CD4-positive, alpha-beta T cell (primary cell): ENCODE results near the gene TCF19. TPM values are rescaled to one million over a fixed set of nuclear protein-coding genes. Genes with fewer than 3 reads are reported as not detected.

ENCODE experiments used
- ATAC-seq: fragments of 200-7000 bp; cut with Tn5 transposase; one replicate; pipeline ENCODE4 v1.10.0; 2022; ENCODE audit warnings: mild to moderate bottlenecking; ENCODE audit not compliant: poor library complexity
- CTCF ChIA-PET: fragments of 350-600 bp; sonication (Branson Sonifier 250); formaldehyde crosslinking; loops from one replicate; lab custom pipeline; 2021; ENCODE audit warnings: antibody characterized with exemption, inconsistent platforms; lab: Charles Lee
- POLR2A ChIA-PET: fragments of 350-600 bp; sonication (Branson Sonifier 250); formaldehyde crosslinking; loops from one replicate; lab custom pipeline; 2021; ENCODE audit warnings: antibody characterized with exemption, inconsistent platforms; lab: Charles Lee
- DNase-seq, 14 experiments: peaks; one replicate each; pipeline ENCODE4 v3.0.0-alpha.2; 2013 to 2020; ENCODE audit warnings: mixed read lengths in 2 of 14
- H3K27ac ChIP-seq, 2 donors: one replicate each; pipeline versions ENCODE4 v1.5.1 to v1.7.0; 2013; ENCODE audit warnings: low read length in 2 of 2, low read depth in 1 of 2, mild to moderate bottlenecking in 1 of 2
- H3K27me3 ChIP-seq, 2 experiments: 1 replicate in 1 of 2; 2 replicates in 1 of 2; pipeline versions ENCODE4 v1.6.1 to v1.7.0; 2013; ENCODE audit warnings: low read length in 2 of 2, control low read depth in 1 of 2, mild to moderate bottlenecking in 1 of 2, moderate library complexity in 1 of 2; ENCODE audit not compliant: insufficient read depth in 2 of 2, control insufficient read depth in 1 of 2
- H3K36me3 ChIP-seq: one replicate; pipeline ENCODE4 v1.6.1; 2013; ENCODE audit warnings: low read length, control low read depth; ENCODE audit not compliant: insufficient read depth
- H3K4me1 ChIP-seq: one replicate; pipeline ENCODE4 v1.6.1; 2013; ENCODE audit warnings: low read length, control low read depth; ENCODE audit not compliant: insufficient read depth
- H3K4me3 ChIP-seq: one replicate; pipeline ENCODE4 v1.5.1; 2013; ENCODE audit warnings: mild to moderate bottlenecking, low read length, moderate library complexity
- H3K9me3 ChIP-seq, 2 experiments: 1 replicate in 1 of 2; 2 replicates in 1 of 2; pipeline versions ENCODE4 v1.6.1 to v1.7.0; 2013; ENCODE audit warnings: low read length in 2 of 2, mild to moderate bottlenecking in 2 of 2, control low read depth in 1 of 2, moderate library complexity in 1 of 2; ENCODE audit not compliant: control insufficient read depth in 1 of 2, insufficient read depth in 1 of 2
- H3K27ac Mint-ChIP-seq: one replicate; pipeline ENCODE4 v1.8.0; 2020; ENCODE audit warnings: mixed read lengths
- H3K27me3 Mint-ChIP-seq: one replicate; pipeline ENCODE4 v1.8.0; 2021; ENCODE audit warnings: mixed read lengths
- H3K36me3 Mint-ChIP-seq: one replicate; pipeline ENCODE4 v1.8.0; 2021; ENCODE audit warnings: low read depth, mixed read lengths
- H3K4me1 Mint-ChIP-seq: one replicate; pipeline ENCODE4 v1.8.0; 2021; ENCODE audit warnings: low read depth, mixed read lengths
- H3K4me3 Mint-ChIP-seq: one replicate; pipeline ENCODE4 v1.8.0; 2020; ENCODE audit warnings: mild to moderate bottlenecking, mixed read lengths
- H3K9me3 Mint-ChIP-seq: one replicate; pipeline ENCODE4 v1.8.0; 2020; ENCODE audit warnings: mixed read lengths
- CTCF ChIP-seq: fragments of 200-600 bp; IDR thresholded peaks from one replicate; pipeline ENCODE4 v1.8.0; 2022; ENCODE audit warnings: antibody characterized with exemption, mild to moderate bottlenecking
- intact Hi-C, 2 experiments: fragments of 100-400 bp; cut with DNase I in 1 of 2; cut with micrococcal nuclease in 1 of 2; formaldehyde crosslinking; loops; one replicate each; pipeline versions ENCODE4 v1.15.1 to v1.9.0; 2023 to 2025; cut with DNase I, micrococcal nuclease
- total RNA-seq, 174 experiments: library from RNA in 2 of 174; stranded (reverse) in 2 of 174; gene quantifications; one replicate each; pipeline ENCODE4 v1.2.3 and lab custom pipeline; 2021 to 2026

Gene TCF19
- total RNA-seq, 2 experiments from 2014 or later: 3.3 to 4.1 TPM

GRCh38 chr6:31114970-31115849 is 43.2 kb upstream of the TCF19 start:
- Histone ChIP-seq H3K36me3 (no peaks in the 10 kb centered on the region), H3K9me3 (no peaks in the 10 kb centered on the region), H3K4me1 (peaks cover 9% of the 10 kb centered on the region), H3K4me3 (no peak overlapping the region), H3K27ac (no peak overlapping the region), H3K27me3 (peaks cover 0 to 3% of the 10 kb centered on the region in 2 experiments)
- intact Hi-C loops: loop anchor here in 1 of 2 experiments (1.0 to 10.0 kb wide), 2 partner anchors 35 to 180 kb away; partner anchors contain the start of gene SFTA2
- CTCF ChIA-PET: no interaction called here
- Mint-ChIP-seq H3K36me3 (no peaks in the 10 kb centered on the region), H3K9me3 (no peaks in the 10 kb centered on the region), H3K27ac (no peak overlapping the region), H3K27me3 (peaks cover 7% of the 10 kb centered on the region), H3K4me3 (no peak overlapping the region), H3K4me1 (peaks cover 11% of the 10 kb centered on the region)
- peak in 3 of 14 experiments; percentile 40 to 48 (median 48) for DNase-seq
- ATAC-seq: peak; percentile 78
- TF ChIP-seq CTCF: peak; percentile 44
- POLR2A ChIA-PET: interaction anchor here (1.0 to 1.3 kb wide), 3 partner anchors 21 to 36 kb away, joined by 3 to 5 read pairs (median 5); no protein-coding TSS in a partner anchor

- no peak for TF ChIP-seq CTCF
- Histone ChIP-seq H3K27ac (no peak overlapping the region), H3K9me3 (no peaks in the 10 kb centered on the region), H3K4me3 (no peak overlapping the region), H3K4me1 (peaks cover 9% of the 10 kb centered on the region), H3K27me3 (peaks cover 0 to 1% of the 10 kb centered on the region in 2 experiments), H3K36me3 (no peaks in the 10 kb centered on the region)
- Mint-ChIP-seq H3K36me3 (no peaks in the 10 kb centered on the region), H3K27me3 (peaks cover 7% of the 10 kb centered on the region), H3K4me1 (peaks cover 11% of the 10 kb centered on the region), H3K27ac (no peak overlapping the region), H3K4me3 (no peak overlapping the region), H3K9me3 (no peaks in the 10 kb centered on the region)
- ATAC-seq: no peak
- CTCF ChIA-PET: no interaction called here
- no peak for DNase-seq
- intact Hi-C loops: loop anchor here in 1 of 2 experiments (1.0 to 10.0 kb wide), 2 partner anchors 36 to 181 kb away; partner anchors contain the start of gene SFTA2
- POLR2A ChIA-PET: interaction anchor here (1.3 kb wide), 2 partner anchors 22 to 29 kb away, joined by 3 to 5 read pairs; no protein-coding TSS in a partner anchor
Observed at GRCh38 chr6:31115941-31116560, 42.3 kb upstream of the TCF19 start.

- Mint-ChIP-seq H3K4me3 (no peak overlapping the region), H3K27me3 (peaks cover 7% of the 10 kb centered on the region), H3K4me1 (peaks cover 11% of the 10 kb centered on the region), H3K9me3 (no peaks in the 10 kb centered on the region), H3K27ac (no peak overlapping the region), H3K36me3 (no peaks in the 10 kb centered on the region)
- intact Hi-C loops: loop anchor here in 1 of 2 experiments (10.0 kb wide), 1 partner anchor 182 kb away; the partner anchor contains the start of gene SFTA2
- H3K9me3 ChIP-seq: no peaks in the 10 kb centered on the region
- ATAC-seq: no peak
- H3K4me3 ChIP-seq: no peak overlapping the region
- no peak for TF ChIP-seq CTCF
- ChIA-PET POLR2A (no interaction called here), CTCF (no interaction called here)
- no peak overlapping the region for H3K27ac ChIP-seq
- no peaks in the 10 kb centered on the region for H3K27me3 ChIP-seq
- peaks cover 9% of the 10 kb centered on the region for H3K4me1 ChIP-seq
- no peaks in the 10 kb centered on the region for H3K36me3 ChIP-seq
- DNase-seq: no peak
Observed at GRCh38 chr6:31116661-31117385, 41.6 kb upstream of the TCF19 start.
